ENCODE results near the gene LRRC28. TPM values are rescaled to one million over a fixed set of nuclear protein-coding genes. Genes with fewer than 3 reads are reported as not detected.

Gene LRRC28
- polyA plus RNA-seq, 1 of the 3 experiments (the other 2 are of a cell fraction) = 15.2 TPM

DNA sequence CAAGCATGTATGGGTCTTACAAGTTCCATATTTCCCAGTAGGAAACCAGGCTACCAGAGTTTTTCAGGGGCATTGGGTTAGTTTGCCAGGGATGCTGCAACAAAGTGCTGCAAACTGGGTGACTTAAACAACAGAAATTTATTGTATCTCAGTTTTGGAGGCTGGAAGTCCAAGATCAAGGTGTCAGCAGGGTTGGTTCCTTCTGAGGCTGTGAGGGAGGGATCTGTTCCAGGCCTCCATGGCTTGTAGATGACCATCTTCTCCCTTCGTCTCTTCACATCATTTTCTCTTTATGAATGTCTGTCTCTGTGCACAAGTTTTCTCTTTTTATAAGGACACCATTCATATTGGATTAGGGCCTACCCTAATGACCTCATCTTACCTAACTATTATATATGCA is 114.7 kb downstream of the LRRC28 start:
- TF ChIP-seq JUND (IDR thresholded peaks at IDR 0.05) (no peak), TAF1 (IDR thresholded peaks at IDR 0.05; ENCODE audit: borderline replicate concordance, low read depth, low read length) (no peak), SMC3 (IDR thresholded peaks at IDR 0.05; ENCODE audit: low read depth, low read length) (no peak), USF1 (IDR thresholded peaks at IDR 0.05; ENCODE audit: borderline replicate concordance, low read depth) (no peak)
- TF ChIP-seq, protein P1, sequence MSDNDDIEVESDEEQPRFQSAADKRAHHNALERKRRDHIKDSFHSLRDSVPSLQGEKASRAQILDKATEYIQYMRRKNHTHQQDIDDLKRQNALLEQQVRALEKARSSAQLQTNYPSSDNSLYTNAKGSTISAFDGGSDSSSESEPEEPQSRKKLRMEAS (IDR thresholded peaks at IDR 0.05; ENCODE audit: low read depth) = no peak
- no peaks in the 10 kb centered on the region; the same call in 1 of the 2 replicates for H3K9me2 ChIP-seq
- no peaks in the 10 kb centered on the region for H4K20me1 ChIP-seq (ENCODE audit: insufficient read depth)
- no peaks in the 10 kb centered on the region for H3K27me3 ChIP-seq (ENCODE audit: insufficient read depth)
- no peaks in the 10 kb centered on the region for H3F3A ChIP-seq (replicated peaks; ENCODE audit: insufficient read depth)
- 83% methylated on average over 1 of the region's 1 CpG for WGBS (ENCODE audit: low lambda C conversion rate)
- peaks cover 11 to 22% of the 10 kb centered on the region in 2 experiments for H3K36me3 ChIP-seq (replicated peaks in 1 of 2; ENCODE audit: control insufficient read depth in 1 of 2, insufficient read depth in 2 of 2, low read length in 1 of 2)
- no peak overlapping the region for H3K4me3 ChIP-seq (ENCODE audit: low read depth in 2 of 2, low read length in 1 of 2)
- H3K4me1 ChIP-seq (ENCODE audit: control insufficient read depth in 1 of 2, insufficient read depth in 2 of 2, low read depth in 1 of 2, low read length in 1 of 2) = no peaks in the 10 kb centered on the region
- DNase-seq = no peak
- H3K9ac ChIP-seq = no peak overlapping the region
- no peak overlapping the region for H3K4me2 ChIP-seq
- H3K27ac ChIP-seq (ENCODE audit: low read depth in 2 of 2, low read length in 1 of 2) = no peak overlapping the region
- no peaks in the 10 kb centered on the region for H3K79me2 ChIP-seq (ENCODE audit: insufficient read depth)
- no peak overlapping the region for H2AFZ ChIP-seq (ENCODE audit: low read depth)
- CTCF ChIA-PET = no interaction called here
- H3K9me3 ChIP-seq = no peaks in the 10 kb centered on the region
- POLR2A ChIA-PET = no interaction called here

GRCh38 chr15:99368743-99369142 is 117.5 kb downstream of the LRRC28 start:
- DNase-seq = no peak
- Histone ChIP-seq H3K9ac (no peak overlapping the region), H3F3A (replicated peaks; ENCODE audit: insufficient read depth) (no peaks in the 10 kb centered on the region), H4K20me1 (ENCODE audit: insufficient read depth) (no peaks in the 10 kb centered on the region), H3K79me2 (ENCODE audit: insufficient read depth) (no peaks in the 10 kb centered on the region), H3K9me2 (no peaks in the 10 kb centered on the region; the same call in 1 of the 2 replicates), H2AFZ (ENCODE audit: low read depth) (no peak overlapping the region), H3K4me1 (ENCODE audit: control insufficient read depth in 1 of 2, insufficient read depth in 2 of 2, low read depth in 1 of 2, low read length in 1 of 2) (no peaks in the 10 kb centered on the region), H3K27me3 (ENCODE audit: insufficient read depth) (no peaks in the 10 kb centered on the region), H3K4me2 (no peak overlapping the region), H3K36me3 (replicated peaks in 1 of 2; ENCODE audit: control insufficient read depth in 1 of 2, insufficient read depth in 2 of 2, low read length in 1 of 2) (peaks cover 2 to 22% of the 10 kb centered on the region in 2 experiments), H3K27ac (ENCODE audit: low read depth in 2 of 2, low read length in 1 of 2) (no peak overlapping the region), H3K9me3 (no peaks in the 10 kb centered on the region), H3K4me3 (ENCODE audit: low read depth in 2 of 2, low read length in 1 of 2) (no peak overlapping the region)
- CTCF ChIA-PET = interaction anchor here (1.3 to 2.7 kb wide), 2 partner anchors 34 to 335 kb away, joined by 3 to 12 read pairs; no protein-coding TSS in a partner anchor
- POLR2A ChIA-PET = no interaction called here
- TF ChIP-seq TCF12 (IDR thresholded peaks at IDR 0.05) = no peak
- TF ChIP-seq, protein P2, sequence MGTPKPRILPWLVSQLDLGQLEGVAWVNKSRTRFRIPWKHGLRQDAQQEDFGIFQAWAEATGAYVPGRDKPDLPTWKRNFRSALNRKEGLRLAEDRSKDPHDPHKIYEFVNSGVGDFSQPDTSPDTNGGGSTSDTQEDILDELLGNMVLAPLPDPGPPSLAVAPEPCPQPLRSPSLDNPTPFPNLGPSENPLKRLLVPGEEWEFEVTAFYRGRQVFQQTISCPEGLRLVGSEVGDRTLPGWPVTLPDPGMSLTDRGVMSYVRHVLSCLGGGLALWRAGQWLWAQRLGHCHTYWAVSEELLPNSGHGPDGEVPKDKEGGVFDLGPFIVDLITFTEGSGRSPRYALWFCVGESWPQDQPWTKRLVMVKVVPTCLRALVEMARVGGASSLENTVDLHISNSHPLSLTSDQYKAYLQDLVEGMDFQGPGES (IDR thresholded peaks at IDR 0.05; ENCODE audit: low read depth, low read length) = no peak

DNA sequence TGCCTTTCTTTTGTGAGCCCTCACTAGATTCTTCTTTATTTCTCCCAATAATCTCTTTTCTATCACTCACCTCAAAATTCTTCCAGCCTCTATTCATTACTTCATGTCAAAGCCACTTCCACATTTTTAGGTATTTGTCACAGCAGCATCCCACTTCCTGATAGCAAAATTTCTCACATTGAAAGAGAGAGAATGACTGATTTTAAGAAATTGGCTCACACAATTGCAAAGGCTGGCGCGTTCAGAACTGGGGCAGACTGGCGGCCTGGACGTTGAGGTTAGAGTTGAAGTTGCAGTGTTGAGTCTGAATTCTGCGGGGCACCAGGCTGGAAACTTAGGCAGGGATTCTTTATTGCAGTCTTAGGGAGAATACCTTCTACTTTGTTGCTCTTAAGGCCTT is 117.9 kb downstream of the LRRC28 start:
- ChIA-PET CTCF (interaction anchor here (1.1 to 2.7 kb wide), 3 partner anchors 8 to 335 kb away, joined by 3 to 12 read pairs (median 3); no protein-coding TSS in a partner anchor), POLR2A (no interaction called here)
- Histone ChIP-seq H3K9me3 (no peaks in the 10 kb centered on the region), H3K27me3 (ENCODE audit: insufficient read depth) (no peaks in the 10 kb centered on the region), H3K4me3 (ENCODE audit: low read depth in 2 of 2, low read length in 1 of 2) (no peak overlapping the region), H3K9me2 (no peaks in the 10 kb centered on the region; the same call in 1 of the 2 replicates), H3K4me2 (no peak overlapping the region), H4K20me1 (ENCODE audit: insufficient read depth) (no peaks in the 10 kb centered on the region), H2AFZ (ENCODE audit: low read depth) (no peak overlapping the region), H3F3A (replicated peaks; ENCODE audit: insufficient read depth) (no peaks in the 10 kb centered on the region), H3K79me2 (ENCODE audit: insufficient read depth) (no peaks in the 10 kb centered on the region), H3K4me1 (ENCODE audit: control insufficient read depth in 1 of 2, insufficient read depth in 2 of 2, low read depth in 1 of 2, low read length in 1 of 2) (no peaks in the 10 kb centered on the region), H3K9ac (no peak overlapping the region), H3K36me3 (replicated peaks in 1 of 2; ENCODE audit: control insufficient read depth in 1 of 2, insufficient read depth in 2 of 2, low read length in 1 of 2) (peaks cover 2 to 22% of the 10 kb centered on the region in 2 experiments), H3K27ac (ENCODE audit: low read depth in 2 of 2, low read length in 1 of 2) (no peak overlapping the region)
- DNase-seq = no peak
- WGBS (ENCODE audit: low lambda C conversion rate) = 94% methylated on average over 5 of the region's 5 CpGs
- TF ChIP-seq TAF1 (IDR thresholded peaks at IDR 0.05; ENCODE audit: borderline replicate concordance, low read depth, low read length) (no peak), FOSL2 (IDR thresholded peaks at IDR 0.05; ENCODE audit: borderline replicate concordance, low read depth) (no peak), RCOR1 (IDR thresholded peaks at IDR 0.05; ENCODE audit: low read length) (no peak), NRF1 (IDR thresholded peaks at IDR 0.05; ENCODE audit: low read depth, low read length) (no peak), USF1 (IDR thresholded peaks at IDR 0.05; ENCODE audit: borderline replicate concordance, low read depth) (no peak), FOXJ3 (CRISPR knock-in tag; IDR thresholded peaks at IDR 0.05) (no peak), POLR2AphosphoS5 (IDR thresholded peaks at IDR 0.05; ENCODE audit: low read depth, low read length) (no peak), SMC3 (IDR thresholded peaks at IDR 0.05; ENCODE audit: low read depth, low read length) (no peak), RAD21 (IDR thresholded peaks at IDR 0.05; ENCODE audit: low read length) (no peak), RXRA (IDR thresholded peaks at IDR 0.05; ENCODE audit: borderline replicate concordance, low read depth) (no peak), CHD2 (IDR thresholded peaks at IDR 0.05; ENCODE audit: low read length, partially characterized antibody) (no peak)
- TF ChIP-seq, protein P2 (IDR thresholded peaks at IDR 0.05; ENCODE audit: low read depth, low read length) = no peak
